Measurements from ENCODE around the gene NUDT3.
"Not testable (repeated sequence)": the region's sequence is repeated elsewhere in the genome, so short reads cannot be mapped to it uniquely, and the experiment has no call there.

The NUDT3 gene

DNA sequence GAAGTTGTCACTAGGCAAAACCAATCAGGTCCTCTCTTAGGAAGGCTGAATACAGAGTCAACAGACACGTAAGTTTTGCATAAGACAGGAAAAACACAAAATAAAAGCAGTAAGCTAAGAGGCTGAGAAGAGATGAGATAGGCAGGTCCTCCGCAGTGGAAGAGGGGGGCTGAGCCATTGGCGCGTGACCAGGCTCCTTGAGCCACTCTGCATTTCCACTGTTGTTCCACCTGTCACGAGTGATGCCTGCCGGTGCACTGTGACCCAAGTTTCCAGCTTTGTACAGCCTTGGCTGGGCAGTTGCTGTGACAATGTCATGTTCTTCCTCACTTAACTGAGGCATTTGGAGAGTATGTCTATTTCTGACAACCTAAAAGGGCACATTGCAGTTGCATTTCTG lies 58.6 kb downstream of the NUDT3 start:
- no peak overlapping the region for H3K9ac ChIP-seq
- no peak overlapping the region for H2AFZ ChIP-seq (ENCODE audit: low read depth)
- no peak overlapping the region for H3K4me2 ChIP-seq
- TF ChIP-seq, protein P1, sequence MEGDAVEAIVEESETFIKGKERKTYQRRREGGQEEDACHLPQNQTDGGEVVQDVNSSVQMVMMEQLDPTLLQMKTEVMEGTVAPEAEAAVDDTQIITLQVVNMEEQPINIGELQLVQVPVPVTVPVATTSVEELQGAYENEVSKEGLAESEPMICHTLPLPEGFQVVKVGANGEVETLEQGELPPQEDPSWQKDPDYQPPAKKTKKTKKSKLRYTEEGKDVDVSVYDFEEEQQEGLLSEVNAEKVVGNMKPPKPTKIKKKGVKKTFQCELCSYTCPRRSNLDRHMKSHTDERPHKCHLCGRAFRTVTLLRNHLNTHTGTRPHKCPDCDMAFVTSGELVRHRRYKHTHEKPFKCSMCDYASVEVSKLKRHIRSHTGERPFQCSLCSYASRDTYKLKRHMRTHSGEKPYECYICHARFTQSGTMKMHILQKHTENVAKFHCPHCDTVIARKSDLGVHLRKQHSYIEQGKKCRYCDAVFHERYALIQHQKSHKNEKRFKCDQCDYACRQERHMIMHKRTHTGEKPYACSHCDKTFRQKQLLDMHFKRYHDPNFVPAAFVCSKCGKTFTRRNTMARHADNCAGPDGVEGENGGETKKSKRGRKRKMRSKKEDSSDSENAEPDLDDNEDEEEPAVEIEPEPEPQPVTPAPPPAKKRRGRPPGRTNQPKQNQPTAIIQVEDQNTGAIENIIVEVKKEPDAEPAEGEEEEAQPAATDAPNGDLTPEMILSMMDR (conservative IDR thresholded peaks at IDR 0.05; ENCODE audit: low read depth, low read length), result no peak
- no peaks in the 10 kb centered on the region for H3K36me3 ChIP-seq (ENCODE audit: insufficient read depth)
- peaks cover 4% of the 10 kb centered on the region; the same call in 1 of the 2 replicates for H3K79me2 ChIP-seq (ENCODE audit: insufficient read depth, low read depth)
- H3K27me3 ChIP-seq (ENCODE audit: insufficient read depth, low read depth), result no peaks in the 10 kb centered on the region
- H3K4me3 ChIP-seq (IDR thresholded peaks at IDR 0.05; ENCODE audit: insufficient read depth, low read depth, low read length), result no peak overlapping the region
- no peak overlapping the region for H3K27ac ChIP-seq
- H4K20me1 ChIP-seq (ENCODE audit: insufficient read depth), result no peaks in the 10 kb centered on the region
- H3K4me1 ChIP-seq (ENCODE audit: low read depth, poor library complexity, severe bottlenecking), result no peaks in the 10 kb centered on the region

DNA sequence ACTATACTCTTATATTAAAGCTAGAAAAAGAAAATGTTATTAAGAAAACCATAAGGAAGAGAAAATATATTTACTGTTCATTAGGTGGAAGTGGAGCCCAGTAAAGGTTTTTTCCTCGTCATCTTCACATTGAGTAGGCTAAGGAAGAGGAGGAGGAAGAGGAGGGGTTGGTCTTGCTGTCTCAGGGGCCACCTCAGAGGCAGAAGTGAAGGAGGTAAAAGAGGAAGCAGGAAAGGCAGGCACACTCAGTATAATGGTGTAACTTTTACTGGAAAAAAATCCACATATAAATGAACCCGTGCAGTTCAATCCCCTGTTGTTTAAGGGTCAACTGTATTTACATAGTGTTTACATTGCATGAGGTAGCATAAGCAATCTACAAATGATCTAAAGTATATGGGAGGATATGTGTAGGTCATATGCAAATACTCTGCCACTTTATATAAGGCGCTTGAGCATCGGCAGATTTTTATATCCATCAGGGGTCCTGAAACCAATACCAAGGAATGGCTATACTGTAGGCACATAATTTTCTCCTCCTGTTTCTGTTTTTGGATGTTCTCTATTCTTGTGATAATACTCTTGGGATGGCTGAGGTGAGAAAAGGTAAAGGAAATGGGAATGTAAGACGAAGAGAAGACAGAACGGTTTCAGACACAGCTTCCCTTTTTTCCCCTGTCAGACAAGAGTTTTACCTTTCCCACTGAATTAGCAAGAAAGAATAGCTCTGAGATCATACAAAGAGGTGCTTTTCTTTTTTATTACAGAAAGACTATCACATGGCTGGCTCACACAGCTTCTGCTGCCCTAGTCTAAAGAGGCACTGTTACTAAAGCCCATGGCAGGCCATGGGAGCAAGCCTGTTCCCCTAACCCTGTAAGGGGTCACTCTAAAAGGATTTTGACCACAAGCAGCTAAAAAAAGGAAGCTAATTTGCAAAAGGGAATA lies 59.9 kb downstream of the NUDT3 start:
- Histone ChIP-seq H3K27ac (no peak overlapping the region), H3K4me1 (ENCODE audit: low read depth, poor library complexity, severe bottlenecking) (no peaks in the 10 kb centered on the region), H3K79me2 (ENCODE audit: insufficient read depth, low read depth) (peaks cover 4% of the 10 kb centered on the region; the same call in 1 of the 2 replicates), H3K9ac (no peak overlapping the region), H3K4me2 (no peak overlapping the region), H3K36me3 (ENCODE audit: insufficient read depth) (no peaks in the 10 kb centered on the region), H4K20me1 (ENCODE audit: insufficient read depth) (no peaks in the 10 kb centered on the region), H3K4me3 (IDR thresholded peaks at IDR 0.05; ENCODE audit: insufficient read depth, low read depth, low read length) (no peak overlapping the region), H2AFZ (ENCODE audit: low read depth) (no peak overlapping the region), H3K27me3 (ENCODE audit: insufficient read depth, low read depth) (no peaks in the 10 kb centered on the region)
- TF ChIP-seq, protein P1 (conservative IDR thresholded peaks at IDR 0.05; ENCODE audit: low read depth, low read length), result no peak

DNA sequence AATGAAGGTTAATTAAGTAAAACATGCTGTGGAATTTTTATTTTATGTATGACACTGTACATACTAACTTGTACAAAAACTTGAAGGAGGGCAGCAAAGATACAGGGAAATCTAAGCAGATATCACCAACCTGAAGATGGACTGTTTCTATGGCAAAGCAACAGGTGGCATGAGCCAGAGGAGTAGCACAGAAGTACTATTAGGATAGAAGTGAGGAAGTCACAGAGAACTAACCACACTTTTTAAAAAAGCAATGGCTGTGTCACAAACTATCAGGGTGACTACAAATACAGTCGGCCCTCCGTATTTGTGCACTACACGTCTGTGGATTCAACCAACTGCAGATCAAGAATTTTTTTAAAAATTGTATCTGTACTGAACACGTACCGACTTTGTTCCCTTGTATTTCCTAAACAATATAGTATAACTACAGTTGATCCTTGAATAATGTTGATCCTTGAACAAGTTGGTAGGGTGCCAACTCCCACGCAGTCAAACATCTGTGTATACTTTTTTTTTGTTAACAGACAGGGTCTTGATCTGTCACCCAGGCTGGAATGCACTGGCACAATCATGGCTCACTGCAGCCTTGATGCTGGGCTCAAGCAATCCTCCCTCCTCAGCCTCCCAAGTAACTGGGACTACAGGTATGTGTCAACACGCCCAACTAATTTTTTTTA lies 61.0 kb downstream of the NUDT3 start:
- TF ChIP-seq, protein P1 (conservative IDR thresholded peaks at IDR 0.05; ENCODE audit: low read depth, low read length), result no peak
- Histone ChIP-seq H3K4me1 (ENCODE audit: low read depth, poor library complexity, severe bottlenecking) (no peaks in the 10 kb centered on the region), H3K4me2 (no peak overlapping the region), H2AFZ (ENCODE audit: low read depth) (no peak overlapping the region), H3K79me2 (ENCODE audit: insufficient read depth, low read depth) (peaks cover 4% of the 10 kb centered on the region; the same call in 1 of the 2 replicates), H3K4me3 (IDR thresholded peaks at IDR 0.05; ENCODE audit: insufficient read depth, low read depth, low read length) (no peak overlapping the region), H4K20me1 (ENCODE audit: insufficient read depth) (no peaks in the 10 kb centered on the region), H3K36me3 (ENCODE audit: insufficient read depth) (no peaks in the 10 kb centered on the region), H3K27ac (no peak overlapping the region), H3K9ac (no peak overlapping the region), H3K27me3 (ENCODE audit: insufficient read depth, low read depth) (no peaks in the 10 kb centered on the region)

DNA sequence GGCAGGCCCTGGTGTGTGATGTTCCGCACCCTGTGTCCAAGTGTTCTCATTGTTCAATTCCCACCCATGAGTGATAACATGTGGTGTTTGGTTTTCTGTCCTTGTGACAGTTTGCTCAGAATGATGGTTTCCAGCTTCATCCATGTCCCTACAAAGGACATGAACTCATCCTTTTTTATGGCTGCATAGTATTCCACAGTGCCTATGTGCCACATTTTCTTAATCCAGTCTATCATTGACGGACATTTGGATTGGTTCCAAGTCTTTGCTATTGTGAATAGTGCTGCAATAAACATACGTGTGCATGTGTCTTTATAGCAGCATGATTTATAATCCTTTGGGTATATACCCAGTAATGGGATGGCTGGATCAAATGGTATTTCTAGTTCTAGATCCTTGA lies 62.7 kb downstream of the NUDT3 start:
- not testable (repeated sequence) for H2AFZ ChIP-seq (ENCODE audit: low read depth); H3K9ac ChIP-seq; H3K36me3 ChIP-seq (ENCODE audit: insufficient read depth); H3K27me3 ChIP-seq (ENCODE audit: insufficient read depth, low read depth); H3K4me2 ChIP-seq; H3K79me2 ChIP-seq (ENCODE audit: insufficient read depth, low read depth); H3K4me3 ChIP-seq (IDR thresholded peaks at IDR 0.05; ENCODE audit: insufficient read depth, low read depth, low read length); H3K4me1 ChIP-seq (ENCODE audit: low read depth, poor library complexity, severe bottlenecking); H3K27ac ChIP-seq; H4K20me1 ChIP-seq (ENCODE audit: insufficient read depth)
